GM19438 (cell line): ENCODE data around the gene DOCK9.

ENCODE experiments used
- ATAC-seq: cut with Tn5 transposase; IDR thresholded peaks from one replicate; pipeline ENCODE4 v1.9.1; 2021; ENCODE audit warnings: low read depth; ENCODE audit not compliant: unreplicated experiment

DOCK9 gene

DNA sequence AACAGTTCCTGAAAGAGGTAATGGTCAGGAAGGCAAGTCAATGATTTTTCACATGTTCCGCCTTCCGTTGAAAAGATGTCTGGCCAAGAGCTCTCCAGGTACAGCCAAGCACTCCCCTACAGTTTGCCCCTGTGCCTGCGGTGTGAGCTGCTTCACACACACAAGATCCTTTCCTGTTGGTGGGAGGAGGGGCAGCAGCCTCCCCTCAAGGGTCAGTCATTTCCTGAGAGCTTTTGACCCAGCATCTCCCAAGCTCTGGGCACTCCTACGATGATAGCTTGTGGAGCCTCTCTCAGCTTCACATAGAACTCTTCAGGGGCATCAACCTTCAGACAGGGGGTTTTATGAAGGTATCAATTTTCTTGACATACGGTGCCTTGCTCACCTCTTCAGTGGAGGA lies 86.9 kb downstream of the DOCK9 start:
- ATAC-seq: no peak

DNA sequence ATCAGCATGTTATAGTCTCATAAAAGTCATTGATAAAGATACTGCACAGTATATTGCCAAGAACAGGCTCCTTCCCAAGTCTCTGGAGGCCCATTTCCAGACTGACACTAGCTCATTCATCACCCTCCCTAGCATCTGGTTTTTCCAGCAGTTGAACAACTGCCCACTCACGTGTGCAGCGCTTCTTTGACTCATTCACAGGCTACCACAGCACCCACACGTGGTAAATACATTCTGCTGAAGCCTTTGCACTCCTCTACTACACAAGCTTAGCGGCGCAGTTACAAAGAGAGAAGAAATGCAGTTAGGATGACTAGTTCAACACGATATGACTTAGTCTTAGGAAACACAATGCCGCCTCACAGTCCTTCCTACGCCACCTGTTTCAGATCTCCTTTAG lies 87.7 kb downstream of the DOCK9 start:
- no peak for ATAC-seq

DNA sequence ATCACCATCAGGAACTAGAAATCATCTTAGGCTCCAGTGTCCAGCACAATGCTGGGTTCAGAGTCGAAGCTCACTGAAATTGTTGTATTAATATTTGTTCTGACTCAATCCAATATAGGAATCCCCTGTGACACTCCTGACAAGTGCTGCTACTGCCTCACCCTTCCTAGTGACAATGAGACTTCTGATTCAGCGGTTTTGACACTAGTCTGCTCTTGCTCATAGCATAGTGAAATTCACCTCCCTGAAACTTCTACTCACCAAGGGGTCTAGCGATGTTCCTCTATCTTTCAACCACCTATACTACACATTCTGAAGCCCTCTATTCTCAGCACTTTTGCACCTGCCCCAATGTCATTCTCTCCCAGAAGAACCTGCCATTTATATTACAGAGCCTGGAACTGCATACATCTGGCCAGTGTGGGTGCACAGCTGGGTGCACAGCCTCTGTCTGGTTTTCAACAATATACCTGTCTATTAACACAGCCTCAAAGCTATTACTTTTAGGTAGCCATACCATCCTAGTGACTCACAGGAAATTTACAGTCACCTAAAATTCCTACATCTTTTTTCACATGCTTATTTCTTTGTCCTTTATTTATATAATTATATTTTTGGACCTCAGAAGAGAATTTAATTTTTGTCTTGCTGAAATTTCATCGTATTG lies 88.3 kb downstream of the DOCK9 start:
- ATAC-seq: no peak

DNA sequence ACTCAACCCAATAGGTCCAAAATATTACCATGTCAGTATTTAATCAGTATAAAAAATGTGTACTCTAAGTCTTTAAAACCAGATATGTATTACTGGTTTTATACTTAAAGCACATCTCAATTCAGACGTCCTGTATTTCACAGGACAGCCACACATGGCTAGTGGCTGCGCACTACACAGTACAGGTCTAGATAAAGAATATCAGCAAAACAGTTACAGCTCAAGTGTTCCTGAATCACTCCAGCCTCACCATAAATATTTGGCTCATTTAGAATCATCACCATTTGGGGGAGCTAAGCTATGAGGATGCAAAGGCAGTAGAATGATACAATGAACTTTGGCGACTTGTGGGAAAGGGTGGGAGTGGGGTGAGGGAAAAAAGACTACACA lies 89.0 kb downstream of the DOCK9 start:
- ATAC-seq: no peak

DNA sequence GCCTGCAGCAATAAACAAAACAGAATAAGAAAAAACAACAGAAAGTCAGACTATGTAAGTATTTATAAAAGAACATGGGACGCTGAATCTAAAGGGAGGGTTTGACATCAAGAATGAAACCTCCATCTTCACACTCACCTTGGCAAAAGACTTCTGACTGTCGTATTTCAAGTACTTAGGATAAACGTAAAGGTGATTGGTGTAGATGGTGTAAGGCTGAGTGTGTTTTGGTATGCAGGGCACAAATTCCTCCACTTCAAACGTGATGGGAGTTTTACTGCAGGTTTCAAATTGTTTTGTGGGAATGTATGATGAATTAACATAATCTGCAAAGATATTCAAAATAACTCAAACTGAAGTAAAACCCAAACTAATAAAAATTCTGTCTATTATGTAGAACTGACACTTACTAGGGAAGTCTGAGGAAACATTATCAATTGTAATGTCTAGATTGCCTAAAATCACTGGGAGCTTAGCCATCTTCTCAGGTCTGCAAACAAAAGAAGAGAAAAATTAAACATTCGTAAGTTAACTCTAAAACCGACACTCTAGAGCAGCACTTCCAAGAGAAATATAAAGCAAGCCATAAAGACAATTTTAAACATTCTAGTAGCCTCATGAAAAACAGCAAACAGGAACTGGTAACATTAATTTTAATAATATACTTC lies 89.5 kb downstream of the DOCK9 start:
- no peak for ATAC-seq

DNA sequence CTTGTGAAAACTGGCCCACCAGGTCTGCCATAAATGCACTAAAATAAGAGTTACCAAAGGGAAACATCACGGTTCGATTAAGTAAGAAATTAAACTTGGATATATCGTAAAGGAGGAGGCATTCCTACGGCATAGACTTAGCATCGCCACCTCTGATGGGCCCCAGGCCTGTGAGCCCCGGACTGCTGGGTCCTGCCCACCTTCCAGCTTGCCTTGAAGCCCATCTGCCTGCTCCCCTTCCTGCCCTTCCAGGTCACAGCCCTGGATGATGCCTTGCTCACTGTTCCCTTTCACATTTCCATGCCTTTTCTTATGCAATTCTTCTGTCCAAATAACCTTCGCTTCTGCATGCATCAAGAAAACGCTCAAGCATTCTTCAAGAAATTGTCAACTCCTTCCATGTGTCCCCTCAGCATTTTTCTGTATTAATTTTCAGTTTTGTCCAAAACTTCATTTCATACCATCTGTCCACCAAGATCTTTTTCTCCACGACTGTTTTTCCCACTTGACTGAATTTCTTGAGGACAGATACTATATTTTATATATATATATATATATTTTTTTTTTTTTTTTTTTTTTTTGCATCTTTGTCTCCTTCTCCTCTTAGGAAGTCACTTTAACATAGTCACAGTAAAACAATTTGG lies 91.2 kb downstream of the DOCK9 start:
- no peak for ATAC-seq

DNA sequence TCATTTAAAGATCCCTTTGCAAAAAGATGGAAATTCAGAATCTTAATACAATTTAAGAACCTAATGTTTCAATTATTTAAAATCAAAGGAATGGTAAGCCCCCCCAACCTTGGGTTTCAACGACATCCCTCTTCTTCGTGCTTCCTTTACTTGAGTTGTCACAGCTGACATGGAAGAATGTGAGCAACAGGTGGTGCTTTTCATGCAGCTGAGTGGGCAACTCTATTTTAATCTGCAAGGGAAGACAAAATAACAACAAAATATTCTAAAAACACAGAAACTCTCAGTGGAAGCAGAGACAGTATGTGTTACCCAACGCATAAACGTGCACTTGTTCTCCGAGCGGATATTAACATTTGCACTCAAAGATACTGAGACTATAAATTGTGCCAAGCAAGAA lies 92.3 kb downstream of the DOCK9 start:
- no peak for ATAC-seq

DNA sequence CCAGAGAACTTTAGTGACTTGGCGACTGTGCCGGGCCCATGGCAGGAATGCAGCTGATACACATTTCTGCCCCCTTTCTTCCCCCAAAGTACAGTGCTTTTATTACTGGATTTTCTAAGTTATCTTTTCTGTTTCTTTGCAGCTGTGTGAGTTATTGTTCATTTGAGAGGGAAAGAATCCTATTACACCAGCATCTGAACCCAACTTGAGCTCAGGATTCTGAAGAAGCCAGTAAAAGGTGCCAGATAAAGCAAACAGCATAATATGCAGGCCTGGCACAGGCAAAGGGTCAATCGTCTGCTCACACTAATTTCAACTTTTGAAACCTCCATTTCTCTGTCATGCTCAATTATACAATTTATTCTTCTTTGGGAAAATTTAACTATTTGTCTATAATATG lies 93.9 kb downstream of the DOCK9 start:
- ATAC-seq: no peak

DNA sequence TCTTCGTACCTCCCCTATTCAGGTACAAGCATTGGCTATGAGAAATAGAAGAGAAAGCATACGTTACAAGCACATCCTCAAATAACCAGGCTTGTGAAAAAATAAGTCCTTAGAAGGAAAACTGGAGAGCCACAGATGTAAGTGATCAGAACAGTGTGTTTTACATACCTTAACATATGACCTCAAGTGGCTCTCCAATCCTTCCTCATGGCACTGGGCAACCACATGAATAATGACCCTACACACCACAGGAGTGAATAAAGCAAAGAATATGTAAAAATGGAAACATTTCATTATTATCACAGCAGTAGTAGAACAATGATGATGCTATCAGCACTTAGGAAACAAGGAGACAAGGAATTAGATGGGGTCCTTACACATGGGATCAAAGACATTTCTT lies 96.5 kb downstream of the DOCK9 start:
- no peak for ATAC-seq

DNA sequence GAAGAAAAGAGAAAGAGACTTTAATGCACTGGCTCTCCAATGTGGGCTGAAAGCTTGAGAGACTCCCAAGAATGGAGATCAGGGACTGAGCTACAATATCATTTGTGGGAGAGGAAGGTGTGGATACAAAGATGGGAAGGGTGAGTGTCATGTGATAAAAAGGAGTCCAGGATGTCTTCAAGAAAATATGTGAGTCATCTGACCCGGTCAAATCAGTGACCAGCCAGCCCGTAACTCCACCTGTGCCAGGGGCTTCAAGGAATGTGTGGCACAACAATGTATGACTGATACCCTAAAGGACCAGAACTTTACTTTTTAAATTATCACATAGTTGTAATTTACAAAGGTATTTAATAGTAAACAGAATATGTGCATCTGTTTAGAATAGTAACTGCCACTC lies 97.2 kb downstream of the DOCK9 start:
- no peak for ATAC-seq

DNA sequence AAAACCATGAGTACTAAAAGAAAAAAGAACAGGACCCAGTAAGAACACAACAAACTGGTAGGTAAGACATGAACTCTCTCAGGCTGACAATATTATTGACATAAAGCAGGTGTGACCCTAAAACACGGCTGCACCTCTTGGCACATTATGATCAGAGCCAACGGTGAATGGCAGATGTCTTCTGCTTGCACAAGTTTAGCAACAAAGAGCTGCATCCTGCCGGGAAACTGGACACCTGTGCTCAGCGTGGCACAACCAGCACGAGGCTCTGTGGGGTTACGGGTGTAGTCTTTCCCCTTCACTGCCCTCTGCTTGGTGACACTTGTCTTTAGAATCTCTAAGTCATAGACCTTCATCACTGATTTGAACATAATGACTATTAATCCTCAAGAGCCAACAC lies 97.9 kb downstream of the DOCK9 start:
- no peak for ATAC-seq

DNA sequence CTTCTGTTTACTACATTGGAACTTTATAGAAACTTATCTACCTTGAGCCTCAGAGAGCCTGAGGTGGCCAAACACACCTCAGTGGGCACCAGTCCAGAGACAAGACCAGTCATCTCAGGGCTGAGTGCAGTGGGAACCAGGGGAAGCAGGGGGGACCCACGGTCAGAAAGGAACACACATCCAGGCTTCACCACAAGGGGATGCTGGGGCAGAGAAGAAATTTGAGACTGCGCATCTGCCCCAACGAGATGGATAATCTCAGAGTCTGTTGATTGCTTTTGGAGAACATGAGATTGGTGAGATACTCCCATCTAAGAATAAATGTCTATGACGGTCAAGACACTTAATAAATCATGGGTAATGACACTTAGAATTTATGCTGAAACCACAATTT lies 98.7 kb downstream of the DOCK9 start:
- no peak for ATAC-seq

DNA sequence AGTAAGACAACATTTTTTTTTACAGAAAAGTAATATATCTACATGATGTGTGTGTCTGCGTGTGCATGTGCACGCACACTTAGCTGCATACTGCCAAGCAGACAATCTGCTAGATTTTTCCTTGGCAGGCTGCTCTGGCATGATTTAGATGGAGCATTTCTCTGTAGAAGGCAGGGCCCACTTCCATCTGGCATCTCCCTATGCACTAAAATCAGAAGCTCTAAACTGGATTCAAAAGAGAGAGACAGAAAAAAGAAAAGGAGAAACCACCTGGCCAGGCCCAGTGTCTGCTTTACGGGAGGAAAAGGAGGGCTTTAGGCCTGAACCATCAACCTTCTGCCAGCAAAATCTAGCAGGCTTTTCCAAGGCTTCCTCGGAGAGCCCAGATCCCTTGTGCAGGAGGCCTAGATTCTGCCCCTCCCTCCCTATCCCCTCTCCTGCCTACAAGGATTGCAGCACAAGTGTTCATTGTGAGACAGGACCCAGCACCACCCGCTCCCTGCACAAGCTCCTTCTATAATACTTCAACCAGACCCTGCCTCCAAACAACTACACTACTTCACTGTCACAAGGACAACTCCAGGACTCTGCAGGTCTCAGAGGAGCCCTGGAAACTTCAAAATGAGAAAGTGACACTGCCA lies 99.3 kb downstream of the DOCK9 start:
- ATAC-seq: no peak

DNA sequence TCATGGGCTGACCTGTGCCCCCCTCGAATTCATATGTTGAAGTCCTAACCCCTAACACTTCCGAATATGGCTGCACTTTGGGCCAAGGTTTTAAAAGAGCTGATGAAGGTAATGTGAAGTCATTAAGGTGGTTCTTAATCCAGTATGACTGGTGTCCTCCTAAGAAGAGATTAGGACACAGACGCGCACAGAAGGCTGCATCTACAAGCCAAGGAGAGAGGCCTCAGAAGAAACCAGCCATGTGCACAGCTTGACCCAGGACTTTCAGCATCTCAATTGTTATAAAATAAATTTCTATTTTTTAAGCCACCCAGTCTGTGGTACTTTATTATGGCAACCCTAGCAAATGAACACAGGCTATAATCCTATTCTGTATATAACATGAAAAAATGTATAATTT lies 99.9 kb downstream of the DOCK9 start:
- no peak for ATAC-seq

DNA sequence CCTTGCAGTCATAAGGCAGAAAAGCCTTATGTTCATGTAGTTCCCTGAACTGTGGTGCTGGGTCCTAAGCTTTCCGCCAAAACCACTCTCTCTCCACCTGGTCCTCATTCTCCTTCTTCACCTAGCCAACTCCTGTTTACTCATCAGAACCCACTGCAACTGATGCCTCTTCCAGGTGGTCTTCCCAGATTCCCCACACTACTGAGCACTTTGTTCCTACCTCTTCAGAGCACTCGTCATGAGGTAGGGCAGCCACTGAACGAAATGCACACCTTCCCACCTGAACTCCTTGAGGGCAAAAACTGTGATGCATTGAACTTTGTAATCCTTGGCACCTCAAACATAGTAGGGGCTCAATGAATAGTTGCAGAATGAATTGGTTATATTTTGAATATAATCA lies 100.4 kb downstream of the DOCK9 start:
- ATAC-seq: no peak

DNA sequence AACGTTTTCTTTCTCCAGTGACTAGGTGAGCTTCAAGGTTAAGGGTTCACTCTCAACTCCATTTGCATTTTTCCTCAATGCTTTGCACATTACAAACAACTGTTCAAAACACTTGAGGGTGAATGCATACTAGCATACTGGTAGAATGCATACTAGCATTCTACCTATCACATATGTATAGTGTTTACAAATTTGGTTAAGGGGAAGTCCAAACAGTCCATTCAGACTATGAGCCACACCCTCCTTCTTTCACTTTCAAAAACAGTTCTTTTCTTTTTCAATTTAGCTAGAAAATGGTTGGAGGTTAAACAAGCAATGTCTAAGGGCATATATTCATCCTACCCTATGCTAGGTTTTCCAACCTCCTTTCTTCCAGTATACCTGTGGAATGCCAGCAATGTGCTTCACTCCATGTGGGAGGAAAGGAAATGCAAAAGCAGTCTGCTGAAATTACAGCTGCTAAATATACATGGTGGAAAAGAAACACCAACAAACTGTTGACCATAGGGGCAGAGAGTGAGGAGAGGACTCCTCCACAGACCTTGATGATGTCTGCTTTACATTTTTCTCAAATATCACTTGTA lies 102.6 kb downstream of the DOCK9 start:
- ATAC-seq: peak; percentile 94

DNA sequence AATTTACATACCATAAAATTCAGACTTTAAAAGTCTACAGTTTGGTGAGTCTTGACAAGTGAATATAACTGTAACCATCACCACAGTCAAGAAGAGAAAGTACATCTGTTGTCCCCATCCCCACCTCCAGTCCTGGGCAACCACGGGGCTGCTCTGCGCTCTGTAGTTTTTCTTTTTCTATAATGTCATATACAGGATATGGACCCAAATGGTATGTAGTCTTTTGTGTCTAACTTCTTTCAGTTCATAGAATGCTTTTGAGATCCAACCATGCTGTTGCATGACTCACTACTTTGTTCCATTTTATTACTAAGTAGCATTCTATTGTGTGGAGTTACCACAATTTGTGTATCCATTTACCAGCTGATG lies 103.9 kb downstream of the DOCK9 start:
- no peak for ATAC-seq

DNA sequence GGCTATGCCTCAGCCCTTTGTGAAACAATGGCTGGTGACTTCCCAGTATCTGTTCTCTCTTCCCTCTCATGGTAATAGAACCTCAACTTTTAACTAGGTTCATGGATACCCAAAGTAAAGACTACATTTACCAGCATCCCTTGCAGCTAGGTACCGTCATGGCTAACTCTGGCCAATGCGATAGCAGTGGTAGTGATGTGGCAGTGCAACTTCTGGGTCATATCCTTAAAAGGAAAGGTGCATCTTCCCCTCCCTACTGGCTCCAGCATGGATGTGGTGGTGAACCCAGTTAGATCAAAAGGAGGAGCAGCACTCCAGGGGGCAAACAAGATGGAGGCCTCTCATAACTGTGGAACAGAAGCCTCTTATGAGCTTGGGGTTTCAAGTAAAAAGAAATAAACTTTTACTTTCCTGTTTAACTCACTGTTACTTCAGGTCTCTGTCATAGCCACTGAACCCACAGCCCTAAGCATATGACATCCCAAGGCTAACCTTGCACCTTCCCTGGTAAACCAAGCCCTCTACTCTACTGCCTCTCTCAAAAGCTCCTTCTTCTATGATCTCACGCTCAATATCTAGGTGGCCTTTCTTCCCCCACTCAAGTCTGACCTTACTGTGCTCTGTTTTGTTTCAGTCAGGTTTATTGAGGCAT lies 104.4 kb downstream of the DOCK9 start:
- no peak for ATAC-seq

DNA sequence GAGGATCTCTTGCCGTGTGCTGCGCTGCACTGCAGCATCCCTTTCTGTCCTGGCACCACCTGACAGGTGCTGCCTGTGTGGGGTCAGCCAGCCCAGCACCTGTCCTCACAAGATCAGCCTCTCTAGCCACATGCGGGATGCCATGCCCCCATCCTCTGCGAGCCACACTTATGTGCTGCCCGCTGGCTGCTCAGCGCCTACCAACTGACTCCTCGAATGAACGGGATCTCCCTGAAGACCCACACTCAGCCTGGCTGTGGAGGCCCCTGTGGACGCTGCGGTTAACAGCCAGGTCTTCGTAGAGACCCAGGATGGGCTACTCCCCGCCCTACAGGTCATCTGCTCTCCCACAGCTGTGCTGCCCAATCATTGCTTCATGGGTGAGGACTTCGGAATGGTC lies 106.1 kb downstream of the DOCK9 start:
- no peak for ATAC-seq

DNA sequence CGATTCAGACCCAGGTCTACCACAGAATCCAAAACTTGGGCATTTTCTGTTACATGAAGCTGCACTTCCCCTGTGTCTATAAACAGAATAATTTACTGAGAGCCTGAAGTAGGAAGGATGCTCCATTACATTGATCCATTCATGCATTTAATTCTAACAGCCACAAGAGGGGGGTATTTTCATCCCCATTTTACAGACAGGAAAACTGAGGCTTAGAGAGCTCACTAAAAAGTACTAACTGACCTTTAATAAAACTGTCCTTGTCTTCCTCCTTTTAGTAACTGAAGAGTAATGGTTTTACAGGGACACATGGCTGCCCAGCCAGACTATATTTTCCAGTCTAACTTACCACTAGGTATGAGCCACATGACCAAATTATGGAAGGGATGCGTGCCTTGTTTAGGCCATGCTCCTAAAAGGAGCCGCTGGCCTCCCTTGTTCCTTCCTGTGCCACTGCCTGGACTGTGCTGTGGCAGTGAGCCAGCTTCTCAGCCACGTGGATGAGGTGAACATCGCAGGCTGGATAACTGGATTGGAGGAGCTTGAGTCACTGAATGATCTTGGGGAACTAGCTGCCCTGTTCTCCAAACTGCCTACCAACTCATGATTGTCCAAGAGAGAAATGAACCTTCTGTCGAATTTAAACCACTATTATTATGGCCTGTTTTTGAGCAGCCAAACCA lies 108.3 kb downstream of the DOCK9 start:
- no peak for ATAC-seq
